ENCODE results near the gene CLUH.

Gene CLUH

GRCh38 chr17:2706911-2707510 lies 4.6 kb downstream of the CLUH start:
- Histone ChIP-seq H3K9ac (ENCODE audit: low read length) (no peak overlapping the region), H3K9me2 (replicated peaks; ENCODE audit: insufficient read depth, low read length) (no peaks in the 10 kb centered on the region), H4K20me1 (ENCODE audit: insufficient read depth, low read length) (peaks cover 57% of the 10 kb centered on the region), H2AFZ (ENCODE audit: low read length) (no peak overlapping the region), H3K27ac (ENCODE audit: low read length) (no peak overlapping the region), H3K9me3 (replicated peaks; ENCODE audit: insufficient read depth, low read length) (no peaks in the 10 kb centered on the region), H3F3A (ENCODE audit: insufficient read depth, low read length) (no peaks in the 10 kb centered on the region), H3K4me3 (ENCODE audit: low read length) (no peak overlapping the region), H3K36me3 (replicated peaks; ENCODE audit: insufficient read depth, low read length) (no peaks in the 10 kb centered on the region), H3K79me2 (ENCODE audit: low read length) (peaks cover 85% of the 10 kb centered on the region), H3K27me3 (replicated peaks; ENCODE audit: insufficient read depth, low read length) (no peaks in the 10 kb centered on the region), H3K4me1 (ENCODE audit: low read length) (peaks cover 12% of the 10 kb centered on the region; the same call in 1 of the 2 replicates), H3K4me2 (ENCODE audit: low read depth, low read length) (no peak overlapping the region)
- no peak for TF ChIP-seq EZH2 (optimal IDR thresholded peaks at IDR 0.05; ENCODE audit: low read depth, low read length)
- TF ChIP-seq, protein P1, sequence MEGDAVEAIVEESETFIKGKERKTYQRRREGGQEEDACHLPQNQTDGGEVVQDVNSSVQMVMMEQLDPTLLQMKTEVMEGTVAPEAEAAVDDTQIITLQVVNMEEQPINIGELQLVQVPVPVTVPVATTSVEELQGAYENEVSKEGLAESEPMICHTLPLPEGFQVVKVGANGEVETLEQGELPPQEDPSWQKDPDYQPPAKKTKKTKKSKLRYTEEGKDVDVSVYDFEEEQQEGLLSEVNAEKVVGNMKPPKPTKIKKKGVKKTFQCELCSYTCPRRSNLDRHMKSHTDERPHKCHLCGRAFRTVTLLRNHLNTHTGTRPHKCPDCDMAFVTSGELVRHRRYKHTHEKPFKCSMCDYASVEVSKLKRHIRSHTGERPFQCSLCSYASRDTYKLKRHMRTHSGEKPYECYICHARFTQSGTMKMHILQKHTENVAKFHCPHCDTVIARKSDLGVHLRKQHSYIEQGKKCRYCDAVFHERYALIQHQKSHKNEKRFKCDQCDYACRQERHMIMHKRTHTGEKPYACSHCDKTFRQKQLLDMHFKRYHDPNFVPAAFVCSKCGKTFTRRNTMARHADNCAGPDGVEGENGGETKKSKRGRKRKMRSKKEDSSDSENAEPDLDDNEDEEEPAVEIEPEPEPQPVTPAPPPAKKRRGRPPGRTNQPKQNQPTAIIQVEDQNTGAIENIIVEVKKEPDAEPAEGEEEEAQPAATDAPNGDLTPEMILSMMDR (IDR thresholded peaks at IDR 0.05; ENCODE audit: low read length) = no peak
- TF ChIP-seq EZH2phosphoT487 (IDR thresholded peaks at IDR 0.05; ENCODE audit: low read length) = no peak
- no peak for DNase-seq

DNA sequence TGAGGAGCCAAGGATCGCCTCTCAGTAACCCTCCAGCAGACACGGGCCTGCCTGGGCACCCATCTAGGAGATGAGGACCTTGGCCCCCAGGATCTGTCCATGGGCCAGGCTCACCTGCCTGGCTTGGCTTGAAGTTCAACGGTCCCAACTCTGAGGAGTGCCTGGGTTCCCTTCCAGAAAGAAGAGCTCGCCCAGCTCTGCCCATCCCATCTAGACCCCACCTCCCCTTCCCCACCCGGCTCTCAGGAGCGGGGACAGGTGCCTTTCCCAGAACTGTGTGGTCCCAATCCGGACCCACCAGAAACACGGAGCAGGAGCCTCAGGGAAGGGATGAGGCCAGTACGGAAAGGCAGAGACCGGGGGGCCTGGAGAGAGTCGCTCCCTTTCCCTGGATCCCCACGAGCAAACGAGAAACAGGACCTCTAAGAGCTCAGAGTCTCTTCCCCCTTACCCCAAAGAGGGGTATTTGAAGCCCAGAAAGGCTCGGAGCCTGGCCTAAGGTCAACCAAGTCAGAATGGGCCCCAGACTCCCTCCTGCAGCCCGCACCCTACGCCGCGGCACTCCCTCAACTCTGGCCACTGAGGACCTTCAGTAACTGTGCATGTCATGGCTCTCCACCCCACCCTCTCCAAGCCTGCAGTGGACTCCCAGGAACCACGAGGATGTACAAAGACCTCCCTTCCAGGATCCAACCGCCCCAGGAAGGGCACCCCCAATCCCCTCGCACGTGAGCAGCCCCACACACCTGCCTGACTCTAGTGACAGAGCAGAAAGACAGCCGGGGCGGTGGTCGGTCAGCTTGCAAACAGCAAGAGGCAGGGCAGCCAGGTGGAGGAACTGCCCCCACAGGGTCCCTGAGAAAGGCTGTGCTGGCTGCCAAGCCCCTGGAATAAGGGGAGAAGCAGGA lies 5.4 kb downstream of the CLUH start:
- TF ChIP-seq EZH2phosphoT487 (IDR thresholded peaks at IDR 0.05; ENCODE audit: low read length) (no peak), EZH2 (optimal IDR thresholded peaks at IDR 0.05; ENCODE audit: low read depth, low read length) (no peak)
- TF ChIP-seq, protein P1 (IDR thresholded peaks at IDR 0.05; ENCODE audit: low read length) = no peak
- no peak overlapping the region for H3K9ac ChIP-seq (ENCODE audit: low read length)
- peaks cover 57% of the 10 kb centered on the region for H4K20me1 ChIP-seq (ENCODE audit: insufficient read depth, low read length)
- H3F3A ChIP-seq (ENCODE audit: insufficient read depth, low read length) = no peaks in the 10 kb centered on the region
- peaks cover 80% of the 10 kb centered on the region for H3K79me2 ChIP-seq (ENCODE audit: low read length)
- no peaks in the 10 kb centered on the region for H3K27me3 ChIP-seq (replicated peaks; ENCODE audit: insufficient read depth, low read length)
- no peak overlapping the region for H3K4me2 ChIP-seq (ENCODE audit: low read depth, low read length)
- DNase-seq = no peak
- no peaks in the 10 kb centered on the region; the same call in 1 of the 2 replicates for H3K36me3 ChIP-seq (replicated peaks; ENCODE audit: insufficient read depth, low read length)
- no peak overlapping the region for H3K27ac ChIP-seq (ENCODE audit: low read length)
- no peaks in the 10 kb centered on the region for H3K9me2 ChIP-seq (replicated peaks; ENCODE audit: insufficient read depth, low read length)
- no peak overlapping the region for H3K4me3 ChIP-seq (ENCODE audit: low read length)
- H3K4me1 ChIP-seq (ENCODE audit: low read length) = 0 out of 2 replicates have a peak, but pooled peaks cover 11% of the 10 kb centered on the region
- H2AFZ ChIP-seq (ENCODE audit: low read length) = no peak overlapping the region
- no peaks in the 10 kb centered on the region for H3K9me3 ChIP-seq (replicated peaks; ENCODE audit: insufficient read depth, low read length)

DNA sequence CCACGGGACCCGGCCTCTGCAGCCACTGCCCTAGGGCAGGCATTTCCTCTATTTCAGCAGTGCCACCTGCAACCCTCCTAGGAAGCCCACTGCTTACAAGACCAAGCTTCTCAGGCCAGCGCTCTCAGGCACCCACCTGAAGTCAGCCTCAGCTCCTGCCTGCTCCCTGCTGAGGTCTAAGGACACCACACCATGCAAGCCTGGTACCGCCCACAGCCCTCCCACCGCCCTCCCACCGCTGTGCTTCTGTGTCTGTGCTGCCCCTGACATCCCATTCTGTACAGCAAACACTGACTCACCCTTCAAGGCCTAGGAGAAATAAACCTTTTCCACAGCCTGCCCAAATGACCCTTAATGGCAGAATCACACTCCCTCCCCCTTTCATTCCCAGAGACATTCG lies 6.3 kb downstream of the CLUH start:
- TF ChIP-seq EZH2 (optimal IDR thresholded peaks at IDR 0.05; ENCODE audit: low read depth, low read length) = no peak
- TF ChIP-seq, protein P1 (IDR thresholded peaks at IDR 0.05; ENCODE audit: low read length) = no peak

More for the DNA sequence above, 6.3 kb downstream of the CLUH start:
- H4K20me1 ChIP-seq (ENCODE audit: insufficient read depth, low read length) = peaks cover 50% of the 10 kb centered on the region
- no peaks in the 10 kb centered on the region for H3K9me2 ChIP-seq (replicated peaks; ENCODE audit: insufficient read depth, low read length)
- H3K9ac ChIP-seq (ENCODE audit: low read length) = no peak overlapping the region
- H3K79me2 ChIP-seq (ENCODE audit: low read length) = peaks cover 71% of the 10 kb centered on the region
- no peak for DNase-seq
- H3F3A ChIP-seq (ENCODE audit: insufficient read depth, low read length) = no peaks in the 10 kb centered on the region
- no peak overlapping the region for H3K4me2 ChIP-seq (ENCODE audit: low read depth, low read length)
- no peaks in the 10 kb centered on the region for H3K9me3 ChIP-seq (replicated peaks; ENCODE audit: insufficient read depth, low read length)
- H2AFZ ChIP-seq (ENCODE audit: low read length) = no peak overlapping the region
- H3K27ac ChIP-seq (ENCODE audit: low read length) = no peak overlapping the region
- H3K4me1 ChIP-seq (ENCODE audit: low read length) = 0 out of 2 replicates have a peak, but pooled peaks cover 10% of the 10 kb centered on the region
- H3K36me3 ChIP-seq (replicated peaks; ENCODE audit: insufficient read depth, low read length) = no peaks in the 10 kb centered on the region; the same call in 1 of the 2 replicates
- no peak overlapping the region for H3K4me3 ChIP-seq (ENCODE audit: low read length)
- no peaks in the 10 kb centered on the region for H3K27me3 ChIP-seq (replicated peaks; ENCODE audit: insufficient read depth, low read length)

All from MM.1S (cell line).